ENCODE measurements around the gene KAZN.

The KAZN gene

DNA sequence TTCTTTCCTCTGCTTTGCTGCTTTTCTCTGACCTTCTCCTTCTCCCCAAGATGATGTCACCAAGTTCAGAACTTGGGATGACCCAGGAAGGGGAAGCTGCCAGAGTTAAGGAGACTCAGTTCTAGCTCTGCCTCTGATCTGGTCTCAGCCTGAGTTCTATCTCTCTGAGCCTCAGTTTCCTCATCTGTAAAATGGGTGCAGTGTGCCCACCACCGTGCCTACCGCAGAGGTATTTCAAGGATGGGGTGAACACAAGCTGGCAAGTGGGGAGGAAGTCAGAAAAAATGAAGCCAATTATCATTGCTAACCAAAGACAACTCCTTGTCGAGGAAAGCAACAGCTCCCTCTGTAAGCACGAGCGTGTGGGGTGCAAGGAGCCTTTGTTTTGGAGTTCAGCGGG is 249.7 kb downstream of the KAZN start:
- TF ChIP-seq, protein P1, sequence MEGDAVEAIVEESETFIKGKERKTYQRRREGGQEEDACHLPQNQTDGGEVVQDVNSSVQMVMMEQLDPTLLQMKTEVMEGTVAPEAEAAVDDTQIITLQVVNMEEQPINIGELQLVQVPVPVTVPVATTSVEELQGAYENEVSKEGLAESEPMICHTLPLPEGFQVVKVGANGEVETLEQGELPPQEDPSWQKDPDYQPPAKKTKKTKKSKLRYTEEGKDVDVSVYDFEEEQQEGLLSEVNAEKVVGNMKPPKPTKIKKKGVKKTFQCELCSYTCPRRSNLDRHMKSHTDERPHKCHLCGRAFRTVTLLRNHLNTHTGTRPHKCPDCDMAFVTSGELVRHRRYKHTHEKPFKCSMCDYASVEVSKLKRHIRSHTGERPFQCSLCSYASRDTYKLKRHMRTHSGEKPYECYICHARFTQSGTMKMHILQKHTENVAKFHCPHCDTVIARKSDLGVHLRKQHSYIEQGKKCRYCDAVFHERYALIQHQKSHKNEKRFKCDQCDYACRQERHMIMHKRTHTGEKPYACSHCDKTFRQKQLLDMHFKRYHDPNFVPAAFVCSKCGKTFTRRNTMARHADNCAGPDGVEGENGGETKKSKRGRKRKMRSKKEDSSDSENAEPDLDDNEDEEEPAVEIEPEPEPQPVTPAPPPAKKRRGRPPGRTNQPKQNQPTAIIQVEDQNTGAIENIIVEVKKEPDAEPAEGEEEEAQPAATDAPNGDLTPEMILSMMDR (conservative IDR thresholded peaks at IDR 0.05; ENCODE audit: control insufficient read depth, insufficient read depth, low read depth, low read length), result no peak
- H3K4me3 ChIP-seq (ENCODE audit: control insufficient read depth, low read depth, low read length), result no peak overlapping the region
- DNase-seq (ENCODE audit: low read depth), result no peak

DNA sequence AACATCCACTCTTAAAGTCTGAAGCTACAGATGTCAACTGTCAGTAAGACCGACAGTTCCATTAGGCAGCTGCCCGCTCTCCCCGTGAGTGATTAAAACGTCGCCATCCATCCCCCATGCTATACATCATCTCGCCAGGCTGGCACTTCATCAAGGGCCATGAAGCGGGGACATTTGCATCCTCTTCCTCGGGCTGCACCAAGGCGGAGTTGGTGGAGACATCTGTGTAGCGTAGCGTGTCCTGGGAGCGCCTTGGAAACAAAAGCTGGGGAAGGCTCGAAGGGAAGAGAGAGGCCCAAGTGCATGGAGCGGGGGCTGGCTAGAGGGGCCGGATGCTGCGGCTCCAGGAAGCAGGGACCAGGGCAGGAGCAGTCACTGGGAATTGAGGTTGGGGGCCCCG is 250.1 kb downstream of the KAZN start:
- no peak overlapping the region for H3K4me3 ChIP-seq (ENCODE audit: control insufficient read depth, low read depth, low read length)
- DNase-seq (ENCODE audit: low read depth), result no peak
- TF ChIP-seq, protein P1 (conservative IDR thresholded peaks at IDR 0.05; ENCODE audit: control insufficient read depth, insufficient read depth, low read depth, low read length), result no peak

DNA sequence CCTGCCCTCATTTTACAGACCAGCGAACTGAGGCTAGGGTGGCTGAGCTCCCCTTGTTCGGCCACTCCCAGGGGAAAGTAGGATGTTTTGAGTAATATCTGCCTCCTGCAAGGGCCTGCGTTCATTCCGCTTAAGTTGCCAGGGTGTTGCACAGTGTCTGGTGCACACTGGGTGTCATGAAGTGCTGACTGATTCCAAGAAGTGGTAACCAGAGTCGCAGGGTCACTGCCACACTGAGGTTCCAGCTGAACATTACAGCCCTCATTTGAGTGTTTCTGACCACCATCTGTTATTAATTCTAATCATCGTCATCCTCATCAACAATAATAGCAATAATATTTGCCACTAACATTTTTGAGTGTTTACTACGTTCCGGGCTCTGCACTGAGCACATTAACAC is 250.6 kb downstream of the KAZN start:
- H3K4me3 ChIP-seq (ENCODE audit: control insufficient read depth, low read depth, low read length), result no peak overlapping the region
- TF ChIP-seq, protein P1 (conservative IDR thresholded peaks at IDR 0.05; ENCODE audit: control insufficient read depth, insufficient read depth, low read depth, low read length), result no peak
- DNase-seq (ENCODE audit: low read depth), result peak; percentile 76

DNA sequence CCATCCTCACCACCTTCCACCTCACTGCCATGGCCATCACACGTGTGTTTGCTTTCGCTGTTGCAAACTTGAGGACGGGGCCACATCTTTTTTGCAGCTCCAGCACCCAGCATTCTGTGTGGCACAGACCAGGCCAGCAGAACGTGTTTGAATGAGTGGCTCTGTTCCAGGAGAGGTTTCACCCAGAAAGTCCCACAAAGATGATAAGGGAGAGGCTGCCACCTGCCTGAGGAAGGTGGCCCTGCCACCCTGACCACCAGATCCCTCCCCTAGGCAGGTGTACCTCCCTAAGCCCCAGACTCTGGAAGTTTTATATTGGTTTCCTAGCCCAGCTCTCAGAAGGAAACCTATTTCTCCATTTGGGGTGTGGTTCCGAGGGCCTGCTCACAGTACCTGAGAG is 252.1 kb downstream of the KAZN start:
- TF ChIP-seq, protein P1 (conservative IDR thresholded peaks at IDR 0.05; ENCODE audit: control insufficient read depth, insufficient read depth, low read depth, low read length), result no peak
- H3K4me3 ChIP-seq (ENCODE audit: control insufficient read depth, low read depth, low read length), result no peak overlapping the region
- DNase-seq (ENCODE audit: low read depth), result no peak

DNA sequence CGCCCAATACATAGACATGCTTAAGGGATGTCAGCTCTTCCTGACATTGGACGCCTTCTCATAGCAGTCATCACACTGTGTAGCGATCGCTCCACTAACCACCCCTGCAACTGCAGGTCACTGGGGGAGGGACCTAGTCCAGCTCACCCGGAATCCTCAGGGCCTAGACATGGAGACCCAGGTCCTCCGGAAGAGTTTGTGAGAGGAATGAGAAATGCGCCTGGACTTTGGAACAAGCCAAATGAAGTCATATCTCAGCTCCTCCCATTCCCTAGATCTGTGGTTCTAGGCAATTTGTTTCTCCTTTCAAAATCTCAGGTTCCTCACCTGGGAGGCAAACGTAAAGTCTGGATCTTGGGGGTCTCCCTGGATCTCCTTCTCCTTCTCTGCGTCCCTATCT is 253.3 kb downstream of the KAZN start:
- DNase-seq (ENCODE audit: low read depth), result no peak
- TF ChIP-seq, protein P1 (conservative IDR thresholded peaks at IDR 0.05; ENCODE audit: control insufficient read depth, insufficient read depth, low read depth, low read length), result no peak

DNA sequence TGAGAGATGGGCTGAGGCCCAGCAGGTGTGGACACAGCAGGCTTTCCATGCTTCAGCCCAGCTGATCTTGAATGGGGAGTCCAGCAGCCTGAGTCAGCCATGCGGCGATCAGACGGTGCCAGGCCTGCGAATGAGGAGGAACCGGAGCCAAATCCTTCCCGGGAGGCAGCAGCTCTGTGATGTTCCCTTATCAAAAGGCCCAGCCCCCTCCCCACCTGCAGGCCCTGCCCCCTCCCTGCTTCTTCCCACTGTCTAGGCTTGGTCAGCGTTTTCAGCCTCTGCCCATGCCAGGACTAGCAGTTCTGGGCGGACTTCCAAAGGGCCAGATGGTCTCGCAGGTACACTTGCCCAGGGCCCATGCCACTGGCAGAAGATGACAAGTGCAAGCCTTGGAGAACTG is 253.8 kb downstream of the KAZN start:
- TF ChIP-seq, protein P1 (conservative IDR thresholded peaks at IDR 0.05; ENCODE audit: control insufficient read depth, insufficient read depth, low read depth, low read length), result no peak
- no peak overlapping the region for H3K4me3 ChIP-seq (ENCODE audit: control insufficient read depth, low read depth, low read length)
- DNase-seq (ENCODE audit: low read depth), result no peak

More for the DNA sequence above, 253.3 kb downstream of the KAZN start:
- no peak overlapping the region for H3K4me3 ChIP-seq (ENCODE audit: control insufficient read depth, low read depth, low read length)

DNA sequence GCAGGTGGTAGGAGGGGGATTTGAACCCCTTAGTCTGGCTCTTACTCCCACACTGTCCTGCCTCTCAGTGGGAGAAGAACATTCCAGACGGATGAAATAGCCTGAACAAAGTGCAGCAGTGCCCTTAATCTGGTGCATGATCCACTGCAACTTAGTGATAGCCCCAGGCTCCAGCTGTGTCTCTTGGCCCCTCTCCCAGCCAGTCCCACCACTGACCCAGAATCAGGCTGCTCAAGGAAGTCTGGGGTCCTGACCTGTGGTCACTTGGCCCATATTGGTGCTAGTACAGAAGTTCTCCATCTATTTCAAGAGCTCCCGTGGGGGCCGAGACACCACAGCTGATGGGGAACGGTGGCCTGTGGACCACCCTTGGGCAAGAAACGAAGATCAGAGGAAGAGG is 255.0 kb downstream of the KAZN start:
- TF ChIP-seq, protein P1 (conservative IDR thresholded peaks at IDR 0.05; ENCODE audit: control insufficient read depth, insufficient read depth, low read depth, low read length), result no peak
- H3K4me3 ChIP-seq (ENCODE audit: control insufficient read depth, low read depth, low read length), result no peak overlapping the region
- no peak for DNase-seq (ENCODE audit: low read depth)

Data from fibroblast of mammary gland (primary cell).